VCaP (cell line): ENCODE results near the gene KCNK3.

Source experiments
- H3K27ac ChIP-seq: fragments of 450-650 bp; 2 replicates; pipeline ENCODE4 v1.5.1; 2017
- CTCF ChIP-seq: fragments of 450-650 bp; conservative IDR thresholded peaks from 2 replicates; pipeline ENCODE4 v1.5.1; 2017; ENCODE audit warnings: mild to moderate bottlenecking, moderate library complexity

The KCNK3 gene

DNA sequence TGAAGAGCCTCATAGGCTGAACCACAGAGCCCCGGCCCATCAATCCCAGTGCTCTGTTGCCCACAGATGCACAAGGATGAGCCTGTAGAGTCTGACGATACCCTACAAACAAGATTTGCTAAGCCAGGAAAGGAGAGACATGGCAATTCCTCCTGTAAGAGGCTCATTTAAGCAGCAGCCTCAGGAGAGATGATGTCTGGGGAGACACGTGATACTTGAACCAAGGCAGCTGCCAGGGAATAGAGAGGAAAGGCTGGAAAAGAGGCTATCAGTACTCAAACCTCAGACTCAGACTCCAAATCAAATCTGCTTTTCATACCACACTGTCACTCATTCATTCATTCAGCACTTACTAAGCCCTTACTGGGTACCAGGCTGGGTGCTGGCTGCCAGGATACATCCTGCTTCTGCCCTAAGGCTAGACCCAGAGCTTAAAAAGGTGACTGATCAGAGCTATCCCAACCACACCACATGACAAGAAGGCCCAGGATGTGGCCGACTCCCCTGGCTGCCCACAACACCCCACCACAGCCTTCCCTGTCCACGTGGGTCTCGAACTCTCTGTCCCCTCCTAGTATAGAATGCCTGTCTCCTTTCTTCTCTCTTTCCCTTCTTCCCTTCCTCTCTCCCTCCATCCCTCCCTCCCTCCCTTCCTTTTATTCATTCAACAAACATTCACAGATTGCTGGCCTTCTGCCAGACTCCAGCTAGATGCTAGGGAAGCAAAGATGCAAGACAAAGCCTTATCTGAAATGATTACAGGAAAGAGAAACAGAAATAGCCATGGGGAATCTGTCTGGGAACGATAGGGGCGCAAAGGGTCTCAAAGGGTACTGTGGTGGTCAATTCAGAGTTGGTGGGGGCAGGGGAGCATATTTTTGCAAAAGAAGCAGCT, 23.4 kb upstream of the KCNK3 start:
- peak overlapping the region; percentile 68; the same call in 1 of the 2 replicates for H3K27ac ChIP-seq

GRCh38 chr2:26670171-26670570, 22.4 kb upstream of the KCNK3 start:
- peak overlapping the region; percentile 68 for H3K27ac ChIP-seq
- no peak for TF ChIP-seq CTCF

More for the DNA sequence above, 23.4 kb upstream of the KCNK3 start:
- TF ChIP-seq CTCF = no peak

- no peak for TF ChIP-seq CTCF
- H3K27ac ChIP-seq = peak overlapping the region; percentile 68
Measured at GRCh38 chr2:26670931-26671460, 21.5 kb upstream of the KCNK3 start.

DNA sequence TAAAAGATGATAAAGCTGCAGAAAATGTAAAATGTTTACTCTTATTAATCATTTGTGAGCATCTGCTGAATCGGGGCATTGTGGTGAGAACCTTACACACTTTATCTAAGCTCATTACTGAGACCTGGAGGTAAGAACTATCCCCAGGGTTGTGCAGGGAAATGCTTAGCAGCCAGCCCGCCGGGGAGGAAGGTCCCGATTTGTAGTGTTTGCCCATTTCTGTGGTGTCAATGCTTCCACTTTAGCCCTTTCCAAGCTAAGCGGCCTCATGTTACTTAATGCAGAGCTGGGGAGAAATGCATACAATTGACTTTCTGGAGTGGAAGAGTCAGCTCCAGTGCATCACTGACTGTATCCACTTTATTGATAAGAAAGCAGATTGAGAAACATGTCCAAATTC, 20.8 kb upstream of the KCNK3 start:
- peak overlapping the region; percentile 68 for H3K27ac ChIP-seq
- no peak for TF ChIP-seq CTCF

DNA sequence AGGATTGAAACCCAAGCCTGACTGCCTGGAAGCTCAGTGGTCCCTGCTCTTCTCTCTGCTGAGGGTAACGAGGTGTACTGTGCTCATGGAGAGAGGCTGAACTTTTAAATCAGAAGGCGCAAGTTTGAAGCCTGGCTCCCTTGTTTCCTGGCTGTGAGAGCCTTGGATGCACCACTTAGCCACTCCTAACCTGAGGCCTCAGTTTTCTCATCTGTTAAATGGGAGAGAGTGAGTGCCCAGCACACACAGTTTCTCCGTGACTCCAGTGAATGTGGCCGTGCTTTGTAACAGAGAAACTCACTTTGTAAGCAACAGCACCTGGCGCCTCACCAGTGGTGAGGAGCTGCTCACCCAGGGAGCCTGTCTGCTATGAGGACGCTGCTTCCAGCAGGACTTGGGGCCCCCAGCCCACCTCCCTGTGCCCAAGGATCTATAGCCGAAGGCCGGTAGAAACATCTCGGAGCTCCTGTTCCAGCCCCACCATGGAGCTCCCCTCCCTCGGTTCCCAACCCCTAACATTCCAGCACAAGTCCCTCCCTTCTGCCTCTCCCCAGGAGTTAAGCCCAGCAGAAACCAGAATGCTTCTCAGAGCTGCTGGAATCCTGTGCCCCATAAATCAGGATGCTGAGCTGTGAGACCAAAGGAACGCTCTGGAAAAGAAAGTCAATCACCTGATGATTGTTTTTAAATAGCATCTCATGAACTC, 20.3 kb upstream of the KCNK3 start:
- TF ChIP-seq CTCF = no peak

GRCh38 chr2:26672818-26673393, 19.6 kb upstream of the KCNK3 start:
- TF ChIP-seq CTCF = no peak
- no peak overlapping the region for H3K27ac ChIP-seq

More for the DNA sequence above, 20.3 kb upstream of the KCNK3 start:
- H3K27ac ChIP-seq = no peak overlapping the region
